HG03039 (cell line): ENCODE data around the gene USP34.
"Not testable (repeated sequence)": the region's sequence is repeated elsewhere in the genome, so short reads cannot be mapped to it uniquely, and the experiment has no call there.

Experiments used
- ATAC-seq: cut with Tn5 transposase; IDR thresholded peaks from one replicate; pipeline ENCODE4 v1.9.1; 2021; ENCODE audit warnings: mild to moderate bottlenecking, moderate library complexity; ENCODE audit not compliant: unreplicated experiment

USP34 gene

GRCh38 chr2:61194646-61195045 lies 276.2 kb downstream of the USP34 start:
- ATAC-seq: not testable (repeated sequence)

DNA sequence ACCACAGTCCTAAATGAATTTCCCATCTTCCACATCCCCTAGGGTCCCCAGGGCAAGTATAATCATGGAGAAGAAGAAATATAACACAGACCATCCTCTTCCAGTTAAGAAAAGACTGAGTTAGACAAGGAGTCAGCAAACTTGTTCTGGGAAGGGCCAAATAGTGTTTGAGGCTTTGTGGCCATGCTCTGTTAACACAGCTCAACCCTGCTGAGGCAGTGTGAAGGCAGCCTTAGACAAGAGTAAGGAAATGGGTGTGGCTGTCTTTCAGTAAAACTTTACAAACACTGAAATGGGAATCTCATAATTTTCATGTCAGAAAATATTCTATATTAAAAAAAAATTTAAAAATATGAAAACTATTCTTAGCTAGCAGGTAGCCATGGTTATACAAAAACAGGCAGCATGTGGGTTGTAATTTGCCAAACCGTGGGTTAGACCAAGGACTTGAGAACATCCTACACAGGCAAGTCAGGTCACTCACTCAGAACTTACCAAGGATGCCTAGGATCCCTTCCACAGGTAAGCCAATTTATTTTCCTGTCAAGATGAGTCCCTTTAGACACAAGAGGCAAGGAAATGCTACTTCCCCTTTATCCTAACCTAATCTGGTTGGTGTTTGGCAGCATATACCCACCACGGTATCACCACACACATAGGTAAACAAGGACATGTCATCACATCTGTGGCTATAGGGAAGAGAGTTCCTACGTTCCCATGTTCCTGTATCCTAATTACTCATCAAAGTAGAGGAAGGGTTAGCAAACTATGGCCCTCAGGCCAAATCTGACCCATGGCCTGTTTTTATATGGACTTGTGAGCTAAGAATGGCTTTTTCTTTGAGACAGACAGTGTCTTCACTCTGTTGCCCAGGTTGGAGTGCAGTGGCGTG lies 277.0 kb downstream of the USP34 start:
- no peak for ATAC-seq

DNA sequence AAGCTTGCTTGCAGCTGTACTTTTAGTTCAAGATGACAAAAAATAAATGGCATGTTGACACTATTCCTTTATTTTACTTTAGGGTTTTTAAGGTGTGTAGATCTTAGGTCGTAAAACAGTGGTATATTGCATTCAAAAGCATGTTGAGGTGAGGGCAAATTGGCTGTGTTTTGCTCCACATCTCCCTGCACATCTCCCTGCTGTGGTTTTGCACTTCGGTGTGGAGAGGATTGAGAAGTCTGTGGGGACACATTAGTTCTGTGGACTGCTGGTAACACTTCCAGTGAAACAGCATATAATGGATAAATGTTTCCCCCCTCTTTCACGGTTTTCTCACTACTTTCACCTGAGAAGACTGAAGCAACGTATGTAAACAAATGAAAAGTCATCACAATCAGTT lies 283.8 kb downstream of the USP34 start:
- no peak for ATAC-seq

GRCh38 chr2:61185231-61185728 lies 285.6 kb downstream of the USP34 start:
- no peak for ATAC-seq

DNA sequence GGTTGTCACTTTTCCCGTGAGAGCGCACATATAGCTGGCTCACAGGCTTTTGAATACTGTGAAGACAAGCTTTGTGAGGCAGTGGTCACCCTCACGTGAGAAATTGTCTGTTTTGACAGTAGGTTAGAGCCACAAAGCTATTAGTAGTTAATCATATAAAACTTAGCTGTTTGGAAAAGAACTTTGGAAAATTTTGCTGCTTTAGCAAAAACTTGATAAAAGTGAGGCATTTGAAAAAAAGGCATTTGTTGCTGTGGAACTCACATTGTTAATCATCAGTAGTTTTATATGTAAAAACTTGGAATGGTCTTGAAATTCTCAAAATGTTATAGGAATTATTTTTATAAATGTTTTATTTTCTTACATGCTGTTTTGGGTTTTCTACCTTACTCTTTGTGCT lies 286.6 kb downstream of the USP34 start:
- ATAC-seq: no peak

GRCh38 chr2:61183795-61184194 lies 287.1 kb downstream of the USP34 start:
- no peak for ATAC-seq

GRCh38 chr2:61182059-61182383 lies 288.9 kb downstream of the USP34 start:
- ATAC-seq: no peak

GRCh38 chr2:61181382-61182058 lies 289.4 kb downstream of the USP34 start:
- ATAC-seq: no peak

DNA sequence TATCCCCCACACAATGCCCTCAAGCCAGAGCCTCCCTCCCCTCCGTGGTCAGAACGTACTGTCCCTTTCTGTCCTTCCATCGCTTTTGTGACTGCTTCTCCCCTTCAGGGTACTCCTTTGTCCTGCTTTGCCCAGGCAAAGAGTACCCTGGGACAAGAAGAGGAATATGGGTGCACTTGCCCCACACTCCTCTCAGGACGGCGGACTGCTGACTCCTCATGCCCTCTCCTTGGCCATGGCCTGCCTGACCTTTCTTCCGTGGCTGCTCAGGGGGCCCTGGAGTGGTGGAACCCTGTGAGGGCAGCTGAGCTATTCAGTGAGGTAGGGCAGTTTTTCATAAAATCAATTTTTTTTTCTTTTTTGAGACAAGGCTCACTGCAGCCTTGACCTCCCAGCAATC lies 290.2 kb downstream of the USP34 start:
- no peak for ATAC-seq

DNA sequence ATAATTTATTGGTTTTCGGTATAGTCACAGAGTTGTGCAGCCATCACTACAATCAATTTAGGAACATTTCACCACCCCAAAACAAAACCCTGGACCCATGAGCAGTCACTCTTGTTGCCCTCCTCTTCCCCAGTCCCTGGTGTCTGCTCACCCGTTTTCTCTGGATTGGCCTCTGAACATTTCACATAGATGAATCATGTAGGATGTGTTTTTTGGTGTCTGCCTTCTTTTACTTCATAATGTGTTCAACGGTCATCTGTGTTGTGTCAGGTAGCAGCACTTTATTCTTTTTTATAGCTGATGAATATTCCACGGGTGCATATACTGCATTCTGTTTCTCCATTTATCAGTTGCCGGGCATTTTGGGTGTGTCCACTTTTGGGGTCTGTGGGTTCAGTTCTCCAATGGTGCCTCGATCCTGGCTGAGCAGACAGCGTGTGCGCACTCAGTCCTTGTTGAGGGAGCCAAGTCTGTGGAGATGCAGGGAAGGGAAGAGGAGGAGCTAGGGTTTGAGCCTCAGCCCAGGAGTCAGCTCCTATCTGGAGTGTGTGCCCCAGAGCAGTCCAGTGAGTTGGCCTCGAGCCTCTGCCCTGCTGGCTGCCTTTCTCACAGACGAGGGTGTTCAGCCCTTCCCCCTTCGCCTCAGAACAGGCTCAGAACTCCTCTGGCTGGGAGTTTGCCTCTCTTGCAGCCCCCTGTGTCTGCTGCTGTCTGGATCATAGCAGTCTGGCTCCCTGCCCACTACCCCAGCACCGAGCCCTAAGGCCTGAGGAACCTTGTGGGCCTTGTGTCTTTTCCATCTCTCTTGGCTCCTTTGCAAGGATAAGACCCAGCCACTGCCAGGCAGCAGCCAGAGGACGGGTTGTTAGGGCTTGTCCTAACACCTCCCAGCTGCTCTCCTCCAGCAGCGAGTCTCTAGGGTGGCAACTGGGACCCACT lies 290.9 kb downstream of the USP34 start:
- ATAC-seq: no peak

- no peak for ATAC-seq
Measured at GRCh38 chr2:61178603-61179545, 292.0 kb downstream of the USP34 start.

DNA sequence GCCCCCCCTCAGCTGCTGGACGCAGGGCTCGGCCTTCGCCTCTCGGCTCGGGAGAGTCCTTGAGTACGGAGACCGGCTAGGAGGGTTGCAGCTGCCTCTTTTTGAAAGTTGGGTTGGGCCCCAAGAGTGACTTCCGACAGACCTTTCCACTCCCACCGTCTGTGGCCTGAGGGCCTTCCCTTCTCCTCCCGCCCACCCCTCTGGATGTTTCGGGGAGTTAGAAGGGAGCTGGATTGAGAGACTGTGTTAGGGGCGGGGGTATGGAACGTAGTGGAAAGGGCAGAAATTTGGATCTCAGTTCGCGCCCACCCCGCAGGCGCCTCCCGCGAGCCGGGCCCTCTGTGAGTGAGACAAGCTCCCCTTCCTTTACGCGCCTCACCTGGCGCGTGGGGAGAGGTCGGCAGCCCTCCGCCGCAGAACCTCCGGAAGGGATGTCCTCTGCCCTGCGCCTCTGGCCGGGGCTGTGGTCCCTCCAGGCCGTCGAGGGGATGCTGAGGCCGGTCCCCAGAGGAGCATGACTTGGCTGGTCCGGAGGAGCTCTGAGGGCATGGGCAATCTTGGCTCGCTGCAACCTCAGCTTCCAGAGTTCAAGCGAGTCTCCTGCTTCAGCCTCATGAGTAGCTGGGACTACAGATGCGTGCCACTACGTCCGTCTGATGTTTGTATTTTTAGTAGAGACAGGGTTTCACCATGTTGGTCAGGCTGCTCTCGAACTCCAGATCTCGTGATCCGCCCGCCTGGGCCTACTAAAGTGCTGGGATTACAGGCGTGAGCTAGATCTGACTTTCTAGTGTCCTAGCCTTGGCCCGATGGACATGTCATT lies 292.9 kb downstream of the USP34 start:
- ATAC-seq: peak; percentile 9

DNA sequence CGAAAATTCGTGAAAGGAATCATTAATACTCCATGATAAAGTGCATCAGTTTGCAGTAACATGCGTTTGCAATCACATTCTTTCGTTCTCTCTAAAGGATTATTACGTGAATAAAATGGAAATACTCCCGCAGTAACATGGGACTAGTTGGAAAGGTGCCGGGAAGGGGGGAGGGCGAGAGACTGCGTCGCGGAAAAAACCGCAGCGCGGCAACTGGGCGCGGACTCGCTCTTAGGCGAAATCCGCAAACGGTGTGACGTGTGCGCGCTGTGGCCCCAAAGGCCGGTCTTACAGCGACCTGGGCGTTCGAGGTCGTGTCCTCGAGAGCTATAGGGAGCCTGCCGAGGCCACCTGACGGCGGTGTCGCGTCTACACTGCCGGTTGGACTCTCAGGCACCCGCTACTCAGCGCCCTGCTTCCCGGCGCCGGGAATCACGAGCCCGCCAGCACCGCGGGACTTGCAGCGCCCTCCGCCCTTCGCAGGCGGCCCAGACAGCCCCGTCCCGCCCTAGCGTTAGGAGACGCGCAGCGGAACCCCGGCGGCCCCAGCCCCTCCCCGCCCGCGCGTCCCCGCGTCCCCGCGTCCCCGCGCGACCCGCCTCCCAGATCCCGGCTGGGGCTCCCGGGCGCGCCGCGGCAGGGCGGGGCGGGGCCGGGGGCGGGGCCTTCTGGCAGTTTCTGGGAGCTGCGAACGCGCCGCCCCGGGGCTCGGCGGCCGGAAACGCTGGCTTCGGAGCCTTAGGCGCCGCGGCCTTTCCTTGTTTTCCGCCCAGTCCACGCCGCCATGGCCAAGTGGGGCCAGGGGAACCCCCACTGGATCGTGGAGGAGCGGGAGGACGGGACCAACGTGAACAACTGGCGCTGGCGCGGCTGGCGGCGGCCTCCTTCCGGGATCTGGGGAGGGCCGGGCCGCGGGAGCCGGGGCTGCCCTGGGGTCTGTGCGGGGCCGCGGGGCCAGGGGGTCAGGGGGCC lies 293.8 kb downstream of the USP34 start:
- peak; percentile 77 for ATAC-seq

DNA sequence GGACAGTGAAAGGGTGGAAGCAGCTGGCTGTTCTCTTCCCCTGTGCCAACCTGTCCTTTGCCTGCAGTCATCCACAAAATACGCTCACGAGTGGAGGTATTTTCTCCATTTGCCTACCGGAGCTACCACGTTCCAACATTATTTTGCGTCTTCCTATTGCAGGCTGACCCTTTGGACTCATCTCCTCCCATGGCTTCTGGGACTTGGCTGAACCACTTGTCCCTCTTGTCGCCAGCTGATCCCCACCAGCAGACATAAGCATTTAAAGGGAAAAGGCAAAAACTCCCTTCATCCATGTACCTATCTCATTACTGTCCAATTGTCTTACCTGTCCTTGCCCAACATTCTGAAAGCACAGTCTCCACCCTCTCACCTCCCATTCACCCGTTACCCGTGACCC lies 295.9 kb downstream of the USP34 start:
- no peak for ATAC-seq

DNA sequence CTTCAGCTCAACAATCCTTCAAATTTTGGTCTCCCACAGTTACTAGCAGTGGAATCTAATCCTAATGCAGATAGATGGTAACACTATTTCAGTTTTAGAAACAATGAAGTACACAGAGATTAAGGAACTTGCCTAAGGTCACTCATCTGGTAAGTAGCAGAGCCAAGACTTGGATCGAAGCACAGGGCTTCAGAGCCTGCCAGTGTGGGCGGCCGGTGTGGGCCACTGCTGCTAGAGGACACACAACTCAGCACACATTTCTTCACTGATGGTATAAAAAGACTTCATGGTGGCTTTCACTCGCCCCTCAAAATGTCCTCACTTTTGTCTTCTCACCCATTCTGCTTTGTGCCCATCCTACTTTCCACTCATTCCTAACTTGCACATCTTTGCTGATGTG lies 297.8 kb downstream of the USP34 start:
- ATAC-seq: no peak

DNA sequence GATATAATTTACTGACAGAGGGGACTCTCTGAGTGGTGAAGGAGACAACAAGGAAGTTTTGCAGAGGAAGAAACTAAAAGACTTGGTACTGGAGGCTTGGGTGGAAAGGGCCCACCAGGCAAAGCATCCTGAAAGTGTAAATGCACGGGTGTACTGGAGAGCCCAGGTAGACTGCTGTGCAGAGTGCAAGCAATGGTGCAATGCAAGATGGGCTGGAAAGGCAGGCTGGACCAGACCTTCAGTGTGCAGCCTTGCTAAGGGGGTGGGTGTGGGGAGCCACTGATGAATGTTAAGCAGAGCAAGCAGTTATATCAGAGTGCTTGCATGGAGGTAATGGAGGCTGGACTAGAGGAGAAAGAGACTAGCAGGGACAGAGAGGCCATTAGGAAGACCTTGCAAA lies 298.2 kb downstream of the USP34 start:
- no peak for ATAC-seq

GRCh38 chr2:61167579-61167978 lies 303.3 kb downstream of the USP34 start:
- no peak for ATAC-seq

DNA sequence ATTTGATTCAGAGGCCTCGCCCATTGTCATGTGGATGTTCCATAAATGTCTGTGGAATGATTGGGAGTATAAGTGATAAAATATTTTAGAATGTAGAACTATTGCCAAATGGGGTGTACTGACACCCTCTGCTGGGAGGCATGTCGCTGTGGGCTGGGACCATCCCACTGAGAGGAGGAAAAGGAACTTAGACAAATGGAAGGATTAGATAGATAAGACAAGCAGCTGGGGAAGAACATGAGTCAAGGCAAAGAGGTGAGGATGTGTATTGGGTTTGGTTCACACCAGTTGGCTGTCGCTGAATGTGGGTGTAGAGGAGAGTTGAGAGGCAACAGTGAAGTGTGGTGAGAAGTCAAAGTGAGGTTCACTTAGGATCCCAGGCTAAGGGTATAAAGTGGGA lies 304.9 kb downstream of the USP34 start:
- no peak for ATAC-seq
